Mesendoderm (in vitro differentiated cells): ENCODE measurements around the gene WASHC3.

Experiments used
- DNase-seq: peaks from one replicate; pipeline ENCODE4 v3.0.0; 2013
- H2AK5ac ChIP-seq: 2 replicates; pipeline ENCODE4 v1.6.1; 2013; ENCODE audit warnings: low read length, inconsistent platforms
- H2BK120ac ChIP-seq: 2 replicates; pipeline ENCODE4 v1.6.1; 2013; ENCODE audit warnings: low read depth, mild to moderate bottlenecking, low read length, moderate library complexity, mixed read lengths
- H2BK15ac ChIP-seq: replicated peaks from 2 replicates; pipeline ENCODE4 v1.6.1; 2013; ENCODE audit warnings: low read depth, mild to moderate bottlenecking, moderate library complexity
- H2BK5ac ChIP-seq: 2 replicates; pipeline ENCODE4 v1.6.1; 2013; ENCODE audit warnings: low read length, inconsistent platforms
- H3K18ac ChIP-seq: 2 replicates; pipeline ENCODE4 v1.6.1; 2013; ENCODE audit warnings: mild to moderate bottlenecking, low read length, mixed read lengths
- H3K23ac ChIP-seq: one replicate; pipeline ENCODE4 v1.6.1; 2013; ENCODE audit warnings: low read length
- H3K27ac ChIP-seq: 2 replicates; pipeline ENCODE4 v1.5.1; 2013; ENCODE audit warnings: low read depth, mild to moderate bottlenecking, inconsistent platforms, low read length, moderate library complexity
- H3K27me3 ChIP-seq: 2 replicates; pipeline ENCODE4 v1.6.1; 2013; ENCODE audit warnings: low read length, control low read depth, mild to moderate bottlenecking, inconsistent platforms; ENCODE audit not compliant: insufficient read depth, poor library complexity
- H3K36me3 ChIP-seq: 2 replicates; pipeline ENCODE4 v1.6.1; 2013; ENCODE audit warnings: low read length, inconsistent platforms; ENCODE audit not compliant: control insufficient read depth, insufficient read depth
- H3K4ac ChIP-seq: one replicate; pipeline ENCODE4 v1.6.1; 2013; ENCODE audit warnings: low read depth, mild to moderate bottlenecking, low read length, moderate library complexity
- H3K4me1 ChIP-seq: 2 replicates; pipeline ENCODE4 v1.6.1; 2013; ENCODE audit warnings: low read depth, low read length, inconsistent platforms; ENCODE audit not compliant: control insufficient read depth
- H3K4me2 ChIP-seq: 2 replicates; pipeline ENCODE4 v1.6.1; 2013; ENCODE audit warnings: low read length
- H3K4me3 ChIP-seq: 2 replicates; pipeline ENCODE4 v1.5.1; 2013; ENCODE audit warnings: mild to moderate bottlenecking, low read length
- H3K56ac ChIP-seq: one replicate; pipeline ENCODE4 v1.6.1; 2013; ENCODE audit warnings: low read length
- H3K79me1 ChIP-seq: 2 replicates; pipeline ENCODE4 v1.6.1; 2013; ENCODE audit warnings: low read length, inconsistent platforms
- H3K79me2 ChIP-seq: 2 replicates; pipeline ENCODE4 v1.6.1; 2013; ENCODE audit warnings: mild to moderate bottlenecking, low read length; ENCODE audit not compliant: control insufficient read depth, insufficient read depth
- H3K9ac ChIP-seq: 2 replicates; pipeline ENCODE4 v1.6.1; 2013; ENCODE audit warnings: low read length, inconsistent platforms
- H4K5ac ChIP-seq: one replicate; pipeline ENCODE4 v1.6.1; 2013; ENCODE audit warnings: low read length
- H4K8ac ChIP-seq: one replicate; pipeline ENCODE4 v1.6.1; 2013; ENCODE audit warnings: low read depth, mild to moderate bottlenecking, control low read depth, low read length, moderate library complexity
- WGBS: extraction: QIAGEN DNeasy Blood & Tissue Kit; methylation state at CpG from one replicate; pipeline ENCODE4 v1.1.7; 2013; ENCODE audit warnings: low lambda C conversion rate, missing lambda C conversion rate; ENCODE audit not compliant: insufficient coverage; ENCODE audit errors: extremely low coverage; 5-methylcytosine and 5-hydroxymethylcytosine counted together

The WASHC3 gene

GRCh38 chr12:102054345-102054744 lies 7.4 kb downstream of the WASHC3 start:
- no peak overlapping the region for H3K4me2 ChIP-seq
- no peak overlapping the region for H3K23ac ChIP-seq
- no peak for DNase-seq
- no peak overlapping the region for H2BK15ac ChIP-seq
- H2BK5ac ChIP-seq = no peak overlapping the region
- H3K4me1 ChIP-seq = no peaks in the 10 kb centered on the region
- H3K4me3 ChIP-seq = no peak overlapping the region
- H2BK120ac ChIP-seq = no peak overlapping the region
- no peak overlapping the region for H4K8ac ChIP-seq
- no peaks in the 10 kb centered on the region for H3K36me3 ChIP-seq
- H3K9ac ChIP-seq = no peak overlapping the region
- H3K4ac ChIP-seq = no peak overlapping the region
- no peak overlapping the region for H4K5ac ChIP-seq
- H3K79me1 ChIP-seq = no peaks in the 10 kb centered on the region
- H3K56ac ChIP-seq = no peak overlapping the region
- no peaks in the 10 kb centered on the region for H3K27me3 ChIP-seq
- H3K79me2 ChIP-seq = no peaks in the 10 kb centered on the region
- H2AK5ac ChIP-seq = no peak overlapping the region
- no peak overlapping the region for H3K27ac ChIP-seq
- H3K18ac ChIP-seq = no peak overlapping the region
- WGBS = no CpG with 5 or more reads among the region's 4 CpGs

GRCh38 chr12:102053062-102053349 lies 8.8 kb downstream of the WASHC3 start:
- Histone ChIP-seq H3K23ac (no peak overlapping the region), H3K27ac (no peak overlapping the region), H3K27me3 (no peaks in the 10 kb centered on the region), H3K36me3 (no peaks in the 10 kb centered on the region), H3K4me2 (no peak overlapping the region), H2BK5ac (no peak overlapping the region), H3K56ac (no peak overlapping the region), H3K79me2 (no peaks in the 10 kb centered on the region), H3K9ac (no peak overlapping the region), H3K4ac (no peak overlapping the region), H4K5ac (no peak overlapping the region), H2BK15ac (no peak overlapping the region), H2BK120ac (no peak overlapping the region), H3K4me3 (no peak overlapping the region), H3K18ac (no peak overlapping the region), H2AK5ac (no peak overlapping the region), H4K8ac (no peak overlapping the region), H3K79me1 (no peaks in the 10 kb centered on the region), H3K4me1 (no peaks in the 10 kb centered on the region)
- DNase-seq = no peak

DNA sequence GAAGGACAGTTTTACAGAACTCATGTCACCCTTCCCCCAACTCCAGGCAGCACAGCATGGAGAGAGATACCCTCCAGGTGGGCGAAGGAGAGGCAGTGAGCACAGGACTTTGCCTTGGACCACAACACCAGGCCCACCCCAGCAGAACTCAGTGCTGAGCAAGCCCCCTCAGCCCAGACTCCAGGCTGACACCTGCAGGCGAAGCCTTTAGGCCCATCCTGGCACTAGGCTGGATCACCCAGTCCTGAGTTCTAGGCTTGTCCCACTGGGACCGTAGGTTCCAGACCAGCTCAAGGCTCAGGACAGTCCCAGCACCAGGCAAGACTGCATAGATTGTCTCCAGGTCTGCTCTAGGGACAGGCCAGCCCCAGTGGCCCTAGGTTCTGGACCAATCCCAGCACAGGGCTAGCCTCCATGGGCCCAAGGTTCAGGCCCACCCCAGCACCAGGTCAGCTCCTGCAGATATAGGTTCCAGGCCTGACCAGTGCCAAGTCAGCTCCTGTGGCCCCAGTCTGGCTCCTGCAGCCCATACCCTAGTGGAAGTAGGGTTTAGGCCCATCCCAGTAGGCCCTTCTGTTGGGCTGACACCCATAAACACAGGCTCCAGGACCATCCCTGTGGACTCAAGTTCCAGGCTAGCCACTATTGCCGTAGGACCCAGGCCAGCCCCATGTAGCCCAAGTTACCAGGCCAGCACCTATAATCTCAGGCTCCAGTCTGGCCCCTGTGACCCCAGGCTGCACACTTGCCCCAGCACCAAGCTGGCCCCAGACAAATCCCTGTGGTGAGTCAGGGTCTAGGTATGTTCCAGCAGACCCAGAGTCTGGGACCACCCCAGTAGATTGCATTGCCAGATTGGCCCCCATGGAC lies 9.4 kb downstream of the WASHC3 start:
- Histone ChIP-seq H3K27me3 (no peaks in the 10 kb centered on the region), H2BK120ac (no peak overlapping the region), H3K23ac (no peak overlapping the region), H2BK5ac (no peak overlapping the region), H3K9ac (no peak overlapping the region), H3K4me1 (no peaks in the 10 kb centered on the region), H2AK5ac (no peak overlapping the region), H3K79me2 (no peaks in the 10 kb centered on the region), H3K36me3 (no peaks in the 10 kb centered on the region), H3K56ac (no peak overlapping the region), H3K4me3 (no peak overlapping the region), H3K27ac (no peak overlapping the region), H2BK15ac (no peak overlapping the region), H4K8ac (no peak overlapping the region), H3K4ac (no peak overlapping the region), H3K79me1 (no peaks in the 10 kb centered on the region), H3K4me2 (no peak overlapping the region), H3K18ac (no peak overlapping the region), H4K5ac (no peak overlapping the region)
- no CpG with 5 or more reads among the region's 4 CpGs for WGBS
- DNase-seq = no peak

DNA sequence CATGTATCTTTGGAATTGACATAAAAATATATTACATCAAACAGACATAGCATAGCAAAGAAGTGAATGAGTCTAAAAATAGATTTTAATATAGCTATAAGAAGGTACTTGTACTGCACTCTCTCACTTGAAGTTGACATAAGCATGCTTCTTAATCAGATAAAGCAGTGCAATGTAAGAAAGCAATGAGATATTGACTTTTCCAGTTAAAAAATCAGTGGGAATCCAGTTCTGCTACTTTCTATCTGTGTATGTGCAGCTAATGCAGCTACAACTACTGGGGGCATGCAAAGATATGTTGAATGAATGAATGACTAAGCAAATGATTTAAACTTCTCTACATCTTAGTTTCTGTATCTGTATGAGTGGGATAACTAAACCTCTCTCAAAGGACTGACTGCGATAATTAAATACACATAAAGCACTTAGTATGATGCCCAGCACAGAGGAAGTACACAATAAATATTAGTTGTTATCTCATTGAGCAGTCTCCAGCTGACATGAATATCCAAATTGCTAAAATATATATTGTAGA lies 10.3 kb downstream of the WASHC3 start:
- no peak overlapping the region for H3K4me3 ChIP-seq
- no peak overlapping the region for H3K27ac ChIP-seq
- no peak overlapping the region for H3K4ac ChIP-seq
- DNase-seq = no peak
- H3K27me3 ChIP-seq = no peaks in the 10 kb centered on the region
- no peaks in the 10 kb centered on the region for H3K79me2 ChIP-seq
- no peak overlapping the region for H3K9ac ChIP-seq
- no peak overlapping the region for H3K23ac ChIP-seq
- H3K4me1 ChIP-seq = no peaks in the 10 kb centered on the region
- H2BK5ac ChIP-seq = no peak overlapping the region
- H3K36me3 ChIP-seq = no peaks in the 10 kb centered on the region
- no peak overlapping the region for H3K4me2 ChIP-seq
- no peak overlapping the region for H2AK5ac ChIP-seq
- H2BK120ac ChIP-seq = no peak overlapping the region
- no peak overlapping the region for H4K5ac ChIP-seq
- H3K18ac ChIP-seq = no peak overlapping the region
- H2BK15ac ChIP-seq = no peak overlapping the region
- no peak overlapping the region for H3K56ac ChIP-seq
- no CpG with 5 or more reads among the region's 1 CpG for WGBS
- H4K8ac ChIP-seq = no peak overlapping the region
- no peaks in the 10 kb centered on the region for H3K79me1 ChIP-seq

- Histone ChIP-seq H3K4ac (no peak overlapping the region), H3K4me3 (no peak overlapping the region), H3K79me1 (no peaks in the 10 kb centered on the region), H4K8ac (no peak overlapping the region), H2AK5ac (no peak overlapping the region), H3K36me3 (no peaks in the 10 kb centered on the region), H2BK15ac (no peak overlapping the region), H2BK120ac (no peak overlapping the region), H3K27ac (no peak overlapping the region), H3K27me3 (no peaks in the 10 kb centered on the region), H2BK5ac (no peak overlapping the region), H3K56ac (no peak overlapping the region), H3K79me2 (no peaks in the 10 kb centered on the region), H3K9ac (no peak overlapping the region), H3K23ac (no peak overlapping the region), H4K5ac (no peak overlapping the region), H3K4me1 (no peaks in the 10 kb centered on the region), H3K4me2 (no peak overlapping the region), H3K18ac (no peak overlapping the region)
- DNase-seq = no peak
- WGBS = no CpG with 5 or more reads among the region's 1 CpG
Measured at GRCh38 chr12:102050660-102051430, 10.9 kb downstream of the WASHC3 start.
